Activated gamma-delta T cell treated with Interleukin-2 at 50 U/mL for 16 hours (primary cell): ENCODE data around the gene CHST8.

Experiments used
- DNase-seq: peaks from one replicate; pipeline ENCODE4 v3.0.0-alpha.2; 2020

CHST8 gene

GRCh38 chr19:33749016-33749415 lies 127.3 kb downstream of the CHST8 start:
- no peak for DNase-seq

GRCh38 chr19:33749619-33750175 lies 127.9 kb downstream of the CHST8 start:
- no peak for DNase-seq

- DNase-seq: no peak
Observed at GRCh38 chr19:33750587-33751435, 129.1 kb downstream of the CHST8 start.

- DNase-seq: no peak
Observed at GRCh38 chr19:33751436-33751770, 129.7 kb downstream of the CHST8 start.

GRCh38 chr19:33752018-33752800 lies 130.5 kb downstream of the CHST8 start:
- DNase-seq: no peak

- no peak for DNase-seq
Observed at GRCh38 chr19:33752945-33753344, 131.2 kb downstream of the CHST8 start.

GRCh38 chr19:33754361-33754760 lies 132.6 kb downstream of the CHST8 start:
- DNase-seq: no peak

- DNase-seq: no peak
Observed at GRCh38 chr19:33755099-33756035, 133.6 kb downstream of the CHST8 start.

- DNase-seq: no peak
Observed at GRCh38 chr19:33756177-33756576, 134.4 kb downstream of the CHST8 start.

- DNase-seq: no peak
Observed at GRCh38 chr19:33758541-33759013, 136.8 kb downstream of the CHST8 start.

GRCh38 chr19:33759356-33759755 lies 137.6 kb downstream of the CHST8 start:
- no peak for DNase-seq

- DNase-seq: no peak
Observed at GRCh38 chr19:33763633-33764371, 142.0 kb downstream of the CHST8 start.

- no peak for DNase-seq
Observed at GRCh38 chr19:33766623-33767022, 144.9 kb downstream of the CHST8 start.

GRCh38 chr19:33767898-33768413 lies 146.2 kb downstream of the CHST8 start:
- no peak for DNase-seq

- DNase-seq: no peak
Observed at GRCh38 chr19:33769208-33769607, 147.5 kb downstream of the CHST8 start.

GRCh38 chr19:33770107-33770506 lies 148.4 kb downstream of the CHST8 start:
- no peak for DNase-seq

- peak; percentile 38 for DNase-seq
Observed at GRCh38 chr19:33771384-33772101, 149.8 kb downstream of the CHST8 start.

- DNase-seq: no peak
Observed at GRCh38 chr19:33772102-33772857, 150.5 kb downstream of the CHST8 start.

GRCh38 chr19:33772858-33773180 lies 151.1 kb downstream of the CHST8 start:
- no peak for DNase-seq
